Stimulated activated memory B cell treated with anti-CD40 and anti-IgM and Interleukin-4, amounts not matched to agents 10 μg/mL and 1 μg/mL and 100 μg/mL, for 72 hours (primary cell): ENCODE results near the gene TEKT5.
A peak's percentile ranks its signal among the peaks of the same experiment; 100 is the strongest.

Experiments used
- ATAC-seq: fragments of 150-1000 bp; cut with Tn5 transposase; 2 replicates; pipeline ENCODE4 v1.10.0; 2021
- H3K27ac Mint-ChIP-seq: one replicate; pipeline ENCODE4 v1.8.0; 2022; ENCODE audit warnings: mild to moderate bottlenecking, mixed read lengths
- H3K27me3 Mint-ChIP-seq: one replicate; pipeline ENCODE4 v1.8.0; 2022; ENCODE audit warnings: mixed read lengths
- H3K36me3 Mint-ChIP-seq: one replicate; pipeline ENCODE4 v1.8.0; 2022; ENCODE audit warnings: mixed read lengths
- H3K4me1 Mint-ChIP-seq: one replicate; pipeline ENCODE4 v1.8.0; 2022; ENCODE audit warnings: mixed read lengths
- H3K4me3 Mint-ChIP-seq: one replicate; pipeline ENCODE4 v1.8.0; 2022; ENCODE audit warnings: mild to moderate bottlenecking, moderate library complexity, mixed read lengths
- H3K9me3 Mint-ChIP-seq: one replicate; pipeline ENCODE4 v1.8.0; 2022; ENCODE audit warnings: mixed read lengths

Gene TEKT5

GRCh38 chr16:10617662-10618420 is 76.9 kb downstream of the TEKT5 start:
- Mint-ChIP-seq H3K27ac (no peak overlapping the region), H3K9me3 (no peaks in the 10 kb centered on the region)

GRCh38 chr16:10616756-10617640 is 77.7 kb downstream of the TEKT5 start:
- peaks cover 41% of the 10 kb centered on the region for H3K27me3 Mint-ChIP-seq
- peaks cover 26% of the 10 kb centered on the region for H3K4me1 Mint-ChIP-seq
- no peak for ATAC-seq
- H3K9me3 Mint-ChIP-seq = no peaks in the 10 kb centered on the region
- no peaks in the 10 kb centered on the region for H3K36me3 Mint-ChIP-seq
- H3K4me3 Mint-ChIP-seq = no peak overlapping the region
- no peak overlapping the region for H3K27ac Mint-ChIP-seq

More at GRCh38 chr16:10617662-10618420, 76.9 kb downstream of the TEKT5 start:
- peaks cover 36% of the 10 kb centered on the region for H3K27me3 Mint-ChIP-seq
- ATAC-seq = no peak
- H3K4me3 Mint-ChIP-seq = no peak overlapping the region
- no peaks in the 10 kb centered on the region for H3K36me3 Mint-ChIP-seq
- peaks cover 24% of the 10 kb centered on the region for H3K4me1 Mint-ChIP-seq

- H3K27ac Mint-ChIP-seq = no peak overlapping the region
- peaks cover 44% of the 10 kb centered on the region for H3K27me3 Mint-ChIP-seq
Measured at GRCh38 chr16:10616419-10616755, 78.3 kb downstream of the TEKT5 start.

GRCh38 chr16:10614685-10615084 is 80.0 kb downstream of the TEKT5 start:
- H3K9me3 Mint-ChIP-seq = no peaks in the 10 kb centered on the region
- H3K27ac Mint-ChIP-seq = no peak overlapping the region
- H3K4me1 Mint-ChIP-seq = peaks cover 25% of the 10 kb centered on the region
- peaks cover 38% of the 10 kb centered on the region for H3K27me3 Mint-ChIP-seq
- H3K4me3 Mint-ChIP-seq = no peak overlapping the region
- ATAC-seq = no peak
- no peaks in the 10 kb centered on the region for H3K36me3 Mint-ChIP-seq

More at GRCh38 chr16:10616419-10616755, 78.3 kb downstream of the TEKT5 start:
- no peak for ATAC-seq
- H3K36me3 Mint-ChIP-seq = no peaks in the 10 kb centered on the region
- no peak overlapping the region for H3K4me3 Mint-ChIP-seq
- H3K4me1 Mint-ChIP-seq = peaks cover 31% of the 10 kb centered on the region
- H3K9me3 Mint-ChIP-seq = no peaks in the 10 kb centered on the region

- no peaks in the 10 kb centered on the region for H3K36me3 Mint-ChIP-seq
- H3K9me3 Mint-ChIP-seq = no peaks in the 10 kb centered on the region
- no peak overlapping the region for H3K4me3 Mint-ChIP-seq
- H3K27me3 Mint-ChIP-seq = peaks cover 30% of the 10 kb centered on the region
- peaks cover 17% of the 10 kb centered on the region for H3K4me1 Mint-ChIP-seq
- peak; percentile 90 for ATAC-seq
- no peak overlapping the region for H3K27ac Mint-ChIP-seq
Measured at GRCh38 chr16:10613785-10614485, 80.8 kb downstream of the TEKT5 start.

- peaks cover 18% of the 10 kb centered on the region for H3K27me3 Mint-ChIP-seq
Measured at GRCh38 chr16:10612649-10613179, 82.0 kb downstream of the TEKT5 start.

GRCh38 chr16:10611825-10612342 is 82.8 kb downstream of the TEKT5 start:
- H3K36me3 Mint-ChIP-seq = no peaks in the 10 kb centered on the region
- no peak overlapping the region for H3K4me3 Mint-ChIP-seq
- no peak for ATAC-seq
- peak overlapping the region; percentile 66 for H3K27ac Mint-ChIP-seq
- H3K27me3 Mint-ChIP-seq = peaks cover 18% of the 10 kb centered on the region
- no peaks in the 10 kb centered on the region for H3K9me3 Mint-ChIP-seq
- peaks cover 17% of the 10 kb centered on the region for H3K4me1 Mint-ChIP-seq

More at GRCh38 chr16:10612649-10613179, 82.0 kb downstream of the TEKT5 start:
- Mint-ChIP-seq H3K4me3 (no peak overlapping the region), H3K4me1 (peaks cover 17% of the 10 kb centered on the region), H3K36me3 (no peaks in the 10 kb centered on the region), H3K27ac (peak overlapping the region; percentile 66), H3K9me3 (no peaks in the 10 kb centered on the region)
- ATAC-seq = no peak

- Mint-ChIP-seq H3K9me3 (no peaks in the 10 kb centered on the region), H3K27ac (no peak overlapping the region), H3K27me3 (peaks cover 29% of the 10 kb centered on the region), H3K36me3 (no peaks in the 10 kb centered on the region), H3K4me1 (peaks cover 17% of the 10 kb centered on the region), H3K4me3 (no peak overlapping the region)
- ATAC-seq = no peak
Measured at GRCh38 chr16:10610499-10611184, 84.1 kb downstream of the TEKT5 start.

- Mint-ChIP-seq H3K4me3 (no peak overlapping the region), H3K27me3 (peaks cover 29% of the 10 kb centered on the region)
Measured at GRCh38 chr16:10609402-10609774, 85.3 kb downstream of the TEKT5 start.

GRCh38 chr16:10608687-10609401 is 85.9 kb downstream of the TEKT5 start:
- no peak for ATAC-seq
- Mint-ChIP-seq H3K27me3 (peaks cover 32% of the 10 kb centered on the region), H3K9me3 (no peaks in the 10 kb centered on the region), H3K27ac (no peak overlapping the region), H3K4me1 (peaks cover 11% of the 10 kb centered on the region), H3K4me3 (no peak overlapping the region), H3K36me3 (no peaks in the 10 kb centered on the region)

More at GRCh38 chr16:10609402-10609774, 85.3 kb downstream of the TEKT5 start:
- Mint-ChIP-seq H3K4me1 (peaks cover 16% of the 10 kb centered on the region), H3K9me3 (no peaks in the 10 kb centered on the region), H3K27ac (no peak overlapping the region), H3K36me3 (no peaks in the 10 kb centered on the region)
- ATAC-seq = no peak

GRCh38 chr16:10607157-10607556 is 87.6 kb downstream of the TEKT5 start:
- no peak overlapping the region for H3K27ac Mint-ChIP-seq
- peaks cover 45% of the 10 kb centered on the region for H3K27me3 Mint-ChIP-seq
- no peak for ATAC-seq
- no peak overlapping the region for H3K4me3 Mint-ChIP-seq
- no peaks in the 10 kb centered on the region for H3K9me3 Mint-ChIP-seq
- no peaks in the 10 kb centered on the region for H3K36me3 Mint-ChIP-seq
- H3K4me1 Mint-ChIP-seq = peaks cover 6% of the 10 kb centered on the region

- Mint-ChIP-seq H3K36me3 (no peaks in the 10 kb centered on the region), H3K4me3 (no peak overlapping the region), H3K27me3 (peaks cover 43% of the 10 kb centered on the region), H3K27ac (no peak overlapping the region), H3K4me1 (peaks cover under 1% of the 10 kb centered on the region), H3K9me3 (no peaks in the 10 kb centered on the region)
- ATAC-seq = no peak
Measured at GRCh38 chr16:10606607-10607006, 88.1 kb downstream of the TEKT5 start.

- Mint-ChIP-seq H3K4me1 (no peaks in the 10 kb centered on the region), H3K27ac (no peak overlapping the region), H3K9me3 (no peaks in the 10 kb centered on the region), H3K36me3 (no peaks in the 10 kb centered on the region), H3K4me3 (no peak overlapping the region), H3K27me3 (peaks cover 43% of the 10 kb centered on the region)
- no peak for ATAC-seq
Measured at GRCh38 chr16:10605636-10606035, 89.1 kb downstream of the TEKT5 start.
